IMR-90 (cell line): ENCODE results near the gene GVQW3. TPM values are rescaled to one million over a fixed set of nuclear protein-coding genes. Genes with fewer than 3 reads are reported as not detected.

Experiments
- ATAC-seq: fragments of 200-7000 bp; cut with Tn5 transposase; 2 replicates; pipeline ENCODE4 v1.9.1; 2020; ENCODE audit warnings: low read depth, mild to moderate bottlenecking, moderate library complexity
- BruUV-seq: library from RNA; stranded (reverse); fragments of 400-500 nt; replicated peaks from 2 replicates; lab custom pipeline; 2021; lab: Mats Ljungman, UMichigan
- CTCF ChIA-PET: fragments of 300-600 bp; formaldehyde crosslinking; extraction: SDS; loops from one replicate; lab custom pipeline; 2021; ENCODE audit warnings: antibody characterized with exemption; lab: Yijun Ruan, JAX
- POLR2A ChIA-PET: fragments of 300-600 bp; sonication (Branson Sonifier 250); formaldehyde crosslinking; loops from one replicate; lab custom pipeline; 2022; ENCODE audit warnings: antibody characterized with exemption; ENCODE audit not compliant: unreplicated experiment; lab: Charles Lee
- DNase-seq: peaks from one replicate; pipeline ENCODE4 v3.0.0; 2013
- H2AFZ ChIP-seq: replicated peaks from 2 replicates; pipeline ENCODE3; 2013; ENCODE audit warnings: low read length, mild to moderate bottlenecking; ENCODE audit not compliant: poor library complexity
- H2AK5ac ChIP-seq: 2 replicates; pipeline ENCODE4 v1.6.1; 2013; ENCODE audit warnings: low read depth, low read length, inconsistent platforms
- H2AK9ac ChIP-seq: replicated peaks from 2 replicates; pipeline ENCODE3; 2013; ENCODE audit warnings: mild to moderate bottlenecking, low read depth, low read length, moderate library complexity; ENCODE audit not compliant: poor library complexity
- H2BK120ac ChIP-seq: 2 replicates; pipeline ENCODE4 v1.6.1; 2013; ENCODE audit warnings: low read depth, low read length, inconsistent platforms
- H2BK15ac ChIP-seq: 3 replicates; pipeline ENCODE4 v1.6.1; 2013; ENCODE audit warnings: low read depth, low read length, inconsistent platforms
- H2BK20ac ChIP-seq: 2 replicates; pipeline ENCODE4 v1.6.1; 2013; ENCODE audit warnings: low read depth, mild to moderate bottlenecking, inconsistent platforms, low read length, moderate library complexity
- H2BK5ac ChIP-seq: 2 replicates; pipeline ENCODE4 v1.6.1; 2013; ENCODE audit warnings: mild to moderate bottlenecking, low read depth, low read length, inconsistent platforms; ENCODE audit not compliant: poor library complexity, severe bottlenecking
- H3K14ac ChIP-seq: replicated peaks from 2 replicates; pipeline ENCODE4 v1.6.1; 2013; ENCODE audit warnings: low read depth, low read length, inconsistent platforms
- H3K18ac ChIP-seq: 2 replicates; pipeline ENCODE4 v1.6.1; 2013; ENCODE audit warnings: low read depth, low read length, control low read depth
- H3K23ac ChIP-seq: 2 replicates; pipeline ENCODE4 v1.6.1; 2013; ENCODE audit warnings: low read depth, low read length, inconsistent platforms
- H3K27ac ChIP-seq: 2 replicates; pipeline ENCODE4 v1.5.1; 2013; ENCODE audit warnings: mild to moderate bottlenecking, control low read depth, low read length; ENCODE audit not compliant: insufficient read depth
- H3K27me3 ChIP-seq: 2 replicates; pipeline ENCODE4 v1.6.1; 2013; ENCODE audit warnings: low read length; ENCODE audit not compliant: control insufficient read depth, insufficient read depth
- H3K36me3 ChIP-seq: 2 replicates; pipeline ENCODE4 v1.6.1; 2013; ENCODE audit warnings: low read length, mixed read lengths; ENCODE audit not compliant: control insufficient read depth, insufficient read depth
- H3K4ac ChIP-seq: 2 replicates; pipeline ENCODE4 v1.6.1; 2013; ENCODE audit warnings: low read depth, low read length, inconsistent platforms
- H3K4me1 ChIP-seq: 2 replicates; pipeline ENCODE4 v1.6.1; 2013; ENCODE audit warnings: low read length, mixed read lengths; ENCODE audit not compliant: control insufficient read depth, insufficient read depth
- H3K4me2 ChIP-seq: 2 replicates; pipeline ENCODE4 v1.6.1; 2013; ENCODE audit warnings: low read depth, mild to moderate bottlenecking, control low read depth, low read length, moderate library complexity
- H3K4me3 ChIP-seq: 2 replicates; pipeline ENCODE4 v1.5.1; 2013; ENCODE audit warnings: low read depth, mild to moderate bottlenecking, control low read depth, low read length, moderate library complexity; ENCODE audit not compliant: insufficient read depth
- H3K56ac ChIP-seq: 2 replicates; pipeline ENCODE4 v1.6.1; 2013; ENCODE audit warnings: low read length, inconsistent platforms; ENCODE audit not compliant: insufficient read depth; ENCODE audit errors: extremely low read depth
- H3K79me1 ChIP-seq, 2 experiments: 2 replicates each; pipeline ENCODE4 v1.6.1; 2013; ENCODE audit warnings: low read length in 2 of 2, inconsistent platforms in 1 of 2, low read depth in 1 of 2
- H3K9ac ChIP-seq: 2 replicates; pipeline ENCODE4 v1.6.1; 2013; ENCODE audit warnings: low read depth, low read length, control low read depth
- H3K9me1 ChIP-seq: 2 replicates; pipeline ENCODE4 v1.6.1; 2013; ENCODE audit warnings: low read length, inconsistent platforms; ENCODE audit not compliant: insufficient read depth
- H3K9me3 ChIP-seq: 2 replicates; pipeline ENCODE4 v1.6.1; 2013; ENCODE audit warnings: low read length; ENCODE audit not compliant: control insufficient read depth, insufficient read depth
- H4K20me1 ChIP-seq: 2 replicates; pipeline ENCODE4 v1.6.1; 2013; ENCODE audit warnings: low read length, inconsistent platforms; ENCODE audit not compliant: insufficient read depth
- H4K5ac ChIP-seq: 2 replicates; pipeline ENCODE4 v1.6.1; 2013; ENCODE audit warnings: mild to moderate bottlenecking, low read depth, low read length, control low read depth
- H4K8ac ChIP-seq, 2 experiments: 2 replicates each; pipeline ENCODE4 v1.6.1; 2013; ENCODE audit warnings: low read depth in 2 of 2, low read length in 2 of 2, control low read depth in 1 of 2, inconsistent platforms in 1 of 2
- H4K91ac ChIP-seq: 2 replicates; pipeline ENCODE4 v1.6.1; 2013; ENCODE audit warnings: low read depth, low read length, inconsistent platforms; ENCODE audit not compliant: insufficient read depth
- CEBPB ChIP-seq: IDR thresholded peaks from 2 replicates; pipeline ENCODE4 v1.6.1; 2012; ENCODE audit warnings: low read depth, low read length, improper control_type of control experiment
- CHD1 ChIP-seq: IDR thresholded peaks from 2 replicates; pipeline ENCODE4 v1.6.1; 2012; ENCODE audit warnings: low read depth, low read length, improper control_type of control experiment
- CTCF ChIP-seq: conservative IDR thresholded peaks from 2 replicates; pipeline ENCODE4 v1.5.1; 2012; ENCODE audit warnings: mild to moderate bottlenecking, low read depth, low read length, improper control_type of control experiment
- ELK1 ChIP-seq: fragments of 150-350 bp; IDR thresholded peaks from 2 replicates; pipeline ENCODE4 v1.6.1; 2016; ENCODE audit warnings: low read depth, mild to moderate bottlenecking, low read length, moderate library complexity, borderline replicate concordance
- MAFK ChIP-seq: IDR thresholded peaks from 2 replicates; pipeline ENCODE4 v1.6.1; 2012; ENCODE audit warnings: low read depth, low read length, improper control_type of control experiment
- MAZ ChIP-seq: IDR thresholded peaks from 2 replicates; pipeline ENCODE4 v1.6.1; 2012; ENCODE audit warnings: low read depth, mild to moderate bottlenecking, low read length, improper control_type of control experiment, moderate library complexity, borderline replicate concordance
- RCOR1 ChIP-seq: IDR thresholded peaks from 2 replicates; pipeline ENCODE4 v1.6.1; 2012; ENCODE audit warnings: mild to moderate bottlenecking, low read length, improper control_type of control experiment; ENCODE audit not compliant: insufficient replicate concordance
- RFX5 ChIP-seq: IDR thresholded peaks from 2 replicates; pipeline ENCODE4 v1.8.0; 2012; ENCODE audit warnings: low read depth, mild to moderate bottlenecking, low read length, moderate library complexity
- WGBS, 2 experiments: methylation state at CpG; one replicate each; pipeline versions ENCODE4 v1.1.5 to v1.1.7; 2013; ENCODE audit warnings: missing lambda C conversion rate in 2 of 2; ENCODE audit not compliant: insufficient read length in 1 of 2; ENCODE audit errors: extremely low coverage in 2 of 2; 5-methylcytosine and 5-hydroxymethylcytosine counted together
- dilution Hi-C: fragments of 300-500 bp; cut with HindIII; formaldehyde crosslinking; loops from one replicate; pipeline ENCODE4 v1.14.3; 2018; ENCODE audit warnings: low sequenced_read_pairs; ENCODE audit not compliant: unreplicated experiment
- in situ Hi-C: fragments of 300-500 bp; cut with MboI; formaldehyde crosslinking; loops from 3 replicates; pipeline ENCODE4 v1.14.3; 2019; ENCODE audit warnings: low sequenced_read_pairs, inconsistent platforms, mixed read lengths
- intact Hi-C: fragments of 100-400 bp; cut with micrococcal nuclease; formaldehyde crosslinking; loops from 2 replicates; pipeline ENCODE4 v1.10.0; 2022
- polyA plus RNA-seq, 3 experiments: library from polyadenylated mRNA; depleted of rRNA; stranded (reverse); fragments of >200 nt; gene quantifications; 2 replicates each; pipeline ENCODE4 v1.2.3, GENCODE V29; 2012; ENCODE audit warnings: low replicate concordance in 1 of 3
- total RNA-seq: library from RNA; depleted of rRNA; stranded (reverse); fragments of >200 nt; gene quantifications from 2 replicates; pipeline ENCODE4 v1.2.3, GENCODE V29; 2012

Gene GVQW3
- total and polyA plus RNA-seq, 2 of the 4 experiments (the other 2 are of a cell fraction) = 0.96 to 1.1 TPM

- Histone ChIP-seq H2BK120ac (no peak overlapping the region), H4K91ac (no peak overlapping the region), H3K9me3 (no peaks in the 10 kb centered on the region), H3K14ac (no peak overlapping the region), H3K18ac (no peak overlapping the region), H2BK5ac (no peak overlapping the region), H3K27ac (no peak overlapping the region), H2BK15ac (no peak overlapping the region), H3K36me3 (no peaks in the 10 kb centered on the region), H4K5ac (no peak overlapping the region), H2AFZ (no peak overlapping the region), H3K23ac (no peak overlapping the region), H3K4me3 (no peak overlapping the region), H4K20me1 (no peaks in the 10 kb centered on the region), H2AK5ac (no peak overlapping the region), H3K9ac (no peak overlapping the region), H3K4ac (no peak overlapping the region), H2AK9ac (no peak overlapping the region), H3K79me1 (no peaks in the 10 kb centered on the region), H2BK20ac (no peak overlapping the region), H3K9me1 (peaks cover 3% of the 10 kb centered on the region; the same call in 1 of the 2 replicates), H3K4me1 (no peaks in the 10 kb centered on the region), H3K56ac (no peak overlapping the region), H3K4me2 (no peak overlapping the region), H4K8ac (no peak overlapping the region), H3K27me3 (peaks cover 28% of the 10 kb centered on the region)
- in situ Hi-C loops = no loop called here
- CTCF ChIA-PET = no interaction called here
- POLR2A ChIA-PET = no interaction called here
- TF ChIP-seq MAZ = no peak
- TF ChIP-seq RFX5 = no peak
- no peak for TF ChIP-seq ELK1
- TF ChIP-seq CEBPB = no peak
- TF ChIP-seq CTCF = no peak
- no peak for TF ChIP-seq MAFK
- no peak for TF ChIP-seq RCOR1
- TF ChIP-seq CHD1 = no peak
- WGBS, 2 experiments = 73% methylated on average over 3 of the region's 4 CpGs; no CpG with 5 or more reads in 1 of the 2 experiments
- dilution Hi-C loops = no loop called here
- ATAC-seq = no peak
- no TSS peak for BruUV-seq
- intact Hi-C loops = no loop called here
- no peak for DNase-seq
Measured at GRCh38 chr11:76406359-76406758, 25.2 kb downstream of the GVQW3 start.
